HG03460 (cell line): ENCODE data around the gene TMEM35B.
"Not testable (repeated sequence)": the region's sequence is repeated elsewhere in the genome, so short reads cannot be mapped to it uniquely, and the experiment has no call there.

Experiments
- ATAC-seq: cut with Tn5 transposase; IDR thresholded peaks from one replicate; pipeline ENCODE4 v1.9.1; 2021; ENCODE audit not compliant: unreplicated experiment

TMEM35B gene

GRCh38 chr1:34976384-34977209 lies 8.6 kb downstream of the TMEM35B start:
- no peak for ATAC-seq

GRCh38 chr1:34975771-34976170 lies 9.4 kb downstream of the TMEM35B start:
- no peak for ATAC-seq

- ATAC-seq: no peak
These were observed 9.8 kb downstream of the TMEM35B start for GRCh38 chr1:34975338-34975737.

- no peak for ATAC-seq
These were observed 10.5 kb downstream of the TMEM35B start for GRCh38 chr1:34974626-34975025.

- ATAC-seq: no peak
These were observed 11.8 kb downstream of the TMEM35B start for GRCh38 chr1:34973326-34973725.

- ATAC-seq: no peak
These were observed 14.3 kb downstream of the TMEM35B start for GRCh38 chr1:34970829-34971228.

- ATAC-seq: no peak
These were observed 14.9 kb downstream of the TMEM35B start for GRCh38 chr1:34970220-34970735.

- ATAC-seq: not testable (repeated sequence)
These were observed 16.9 kb downstream of the TMEM35B start for GRCh38 chr1:34968297-34968696.

- not testable (repeated sequence) for ATAC-seq
These were observed 17.5 kb downstream of the TMEM35B start for GRCh38 chr1:34967672-34968071.

GRCh38 chr1:34965597-34965996 lies 19.6 kb downstream of the TMEM35B start:
- no peak for ATAC-seq

GRCh38 chr1:34950428-34950827 lies 34.7 kb downstream of the TMEM35B start:
- ATAC-seq: no peak

- ATAC-seq: not testable (repeated sequence)
These were observed 36.4 kb downstream of the TMEM35B start for GRCh38 chr1:34948739-34949138.

GRCh38 chr1:34947641-34948314 lies 37.4 kb downstream of the TMEM35B start:
- ATAC-seq: not testable (repeated sequence)

GRCh38 chr1:34946211-34946610 lies 38.9 kb downstream of the TMEM35B start:
- ATAC-seq: no peak

- ATAC-seq: not testable (repeated sequence)
These were observed 43.3 kb downstream of the TMEM35B start for GRCh38 chr1:34941798-34942197.
